NCI-H1092 treated with DMSO at 0.1 percent for 48 hours (cell line): Measurements from ENCODE around the gene SLC49A4.
A peak's percentile ranks its signal among the peaks of the same experiment; 100 is the strongest.

Experiments
- DNase-seq: peaks from one replicate; lab custom pipeline; 2025; lab: John Stamatoyannopoulos, UW

Gene SLC49A4

DNA sequence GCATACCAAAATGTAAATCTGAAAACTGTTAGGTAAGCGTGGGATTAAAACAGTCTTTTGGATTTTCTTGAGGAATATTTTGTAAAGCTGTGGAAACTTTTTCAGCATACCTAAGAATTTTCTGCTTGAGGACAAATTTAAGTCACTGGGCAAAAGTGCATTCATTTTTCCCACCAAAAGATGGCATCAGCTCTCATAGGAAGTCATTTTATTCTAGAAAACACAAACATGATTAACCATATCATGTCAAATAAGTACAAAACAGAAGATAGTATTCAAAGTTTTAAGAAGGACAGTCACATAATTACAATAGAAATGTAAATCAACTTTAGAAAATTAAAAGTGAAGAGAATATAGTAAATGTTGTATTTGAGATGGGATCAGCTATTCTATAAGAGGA lies 63.5 kb downstream of the SLC49A4 start:
- no peak for DNase-seq

DNA sequence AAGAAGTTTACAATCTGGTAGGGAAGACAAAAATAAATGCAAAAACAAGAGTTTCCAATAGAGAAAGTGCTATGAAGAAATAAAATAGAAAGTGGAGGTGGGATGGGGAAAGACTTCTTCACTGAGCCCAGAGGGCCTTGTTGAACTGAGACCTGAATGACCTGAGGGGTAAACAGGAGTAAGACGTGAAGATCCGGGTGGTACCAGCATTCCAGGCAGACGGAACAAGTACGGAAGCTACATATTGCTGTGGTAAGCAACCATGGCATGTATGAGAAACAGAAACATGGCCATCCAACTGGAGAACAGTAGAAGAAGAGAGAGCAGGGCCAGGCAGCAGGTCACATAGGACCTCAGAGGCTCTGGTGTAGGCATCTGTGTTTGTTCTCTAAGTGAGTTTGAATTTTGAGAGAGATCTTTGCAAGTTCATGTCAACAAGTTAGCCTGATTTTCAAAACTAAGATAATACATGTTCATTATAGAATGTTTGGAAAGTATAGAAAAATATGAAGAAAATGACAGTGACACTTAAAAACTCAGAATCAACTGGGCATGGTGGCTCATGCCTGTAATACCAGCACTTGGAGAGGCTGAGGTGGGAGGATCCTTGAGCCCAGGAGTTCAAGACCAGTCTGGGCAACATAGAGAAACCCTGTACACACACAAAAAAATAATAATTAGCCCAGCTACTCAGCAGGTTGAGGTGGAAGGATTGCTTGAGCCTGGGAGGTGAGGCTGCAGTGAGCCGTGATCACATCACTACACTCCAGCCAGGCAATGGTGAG lies 64.3 kb downstream of the SLC49A4 start:
- DNase-seq, result no peak

DNA sequence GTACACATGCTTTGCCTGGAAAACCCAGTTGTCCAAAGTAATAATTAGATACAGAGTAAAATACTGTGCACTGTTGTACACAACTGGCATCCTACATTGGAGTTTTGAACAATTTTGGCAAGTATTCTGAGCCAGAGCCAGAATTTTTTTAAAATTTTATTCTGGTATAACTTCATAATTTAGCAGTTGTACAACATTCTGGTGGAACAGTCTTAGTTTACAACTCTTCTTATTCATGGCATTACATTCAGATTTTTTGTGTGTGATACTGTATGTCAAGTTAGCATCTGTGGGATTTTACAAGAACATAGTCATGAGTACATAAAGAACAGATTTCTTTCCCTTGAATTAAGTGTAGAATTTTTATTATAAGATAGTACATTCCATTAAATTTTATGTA lies 67.5 kb downstream of the SLC49A4 start:
- no peak for DNase-seq

DNA sequence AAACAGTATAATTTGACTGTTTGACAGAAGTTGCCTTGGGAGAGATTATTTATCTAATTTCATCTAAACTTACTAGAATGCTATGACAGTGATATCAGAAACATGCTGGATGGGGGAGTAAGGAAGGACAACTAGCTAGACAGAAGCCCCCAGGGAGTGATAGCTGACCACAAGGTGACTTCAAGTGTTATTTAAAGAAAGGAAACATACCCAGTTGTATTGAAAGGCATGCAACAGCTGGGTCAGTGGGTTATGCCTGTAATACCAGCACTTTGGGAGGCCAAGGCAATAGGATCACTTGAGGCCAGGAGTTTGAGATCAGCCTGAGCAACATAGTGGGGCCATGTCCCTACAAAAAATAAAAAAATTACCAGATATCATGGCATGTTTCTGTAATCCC lies 69.6 kb downstream of the SLC49A4 start:
- no peak for DNase-seq

GRCh38 chr3:122868322-122868721 lies 73.5 kb downstream of the SLC49A4 start:
- DNase-seq, result no peak

- no peak for DNase-seq
These were observed 79.1 kb downstream of the SLC49A4 start for GRCh38 chr3:122873741-122874515.

GRCh38 chr3:122875547-122876127 lies 80.8 kb downstream of the SLC49A4 start:
- no peak for DNase-seq

DNA sequence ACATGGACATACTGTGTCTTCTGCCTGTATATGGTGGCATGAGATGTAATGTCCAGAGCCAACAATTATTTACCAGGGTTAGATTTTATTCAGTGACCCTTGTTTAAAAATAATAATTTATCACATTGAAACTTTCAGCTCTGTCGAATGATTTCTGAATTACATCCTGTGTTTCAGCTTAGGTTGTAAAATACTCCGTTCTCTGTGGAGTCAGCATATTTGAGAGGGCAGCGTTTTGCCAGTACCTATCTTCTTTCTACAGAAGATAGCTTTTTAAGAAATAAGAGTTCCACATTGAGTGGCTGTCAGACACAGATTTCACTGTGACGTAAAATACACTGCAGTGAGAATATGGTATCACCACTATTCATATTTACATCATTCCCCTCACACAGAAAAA lies 85.3 kb downstream of the SLC49A4 start:
- DNase-seq, result no peak

DNA sequence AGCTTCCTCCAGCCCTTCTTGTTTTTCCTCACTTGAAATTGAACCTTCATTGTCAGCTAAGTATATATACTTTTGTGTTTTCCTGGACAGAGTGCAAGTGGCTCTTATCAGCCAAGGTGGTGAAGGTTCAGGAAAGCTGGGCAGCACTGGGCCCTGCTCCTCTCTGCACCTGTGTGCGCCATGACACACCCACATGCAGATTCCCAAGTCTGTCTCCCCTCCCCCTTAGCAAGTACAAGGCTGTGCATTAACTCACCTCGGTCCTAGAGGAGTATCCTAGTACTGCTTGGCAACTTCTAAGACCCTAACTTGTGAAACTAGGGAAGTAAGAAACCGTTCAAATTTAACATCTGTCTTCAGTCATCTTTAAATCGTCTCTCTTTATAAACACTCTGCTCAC lies 85.8 kb downstream of the SLC49A4 start:
- DNase-seq, result no peak

GRCh38 chr3:122882361-122882947 lies 87.6 kb downstream of the SLC49A4 start:
- DNase-seq, result no peak

GRCh38 chr3:122886251-122886650 lies 91.4 kb downstream of the SLC49A4 start:
- no peak for DNase-seq

GRCh38 chr3:122886946-122887345 lies 92.1 kb downstream of the SLC49A4 start:
- no peak for DNase-seq

- no peak for DNase-seq
These were observed 95.3 kb downstream of the SLC49A4 start for GRCh38 chr3:122890077-122890719.

GRCh38 chr3:122890720-122891220 lies 95.9 kb downstream of the SLC49A4 start:
- no peak for DNase-seq

- DNase-seq, result peak; percentile 18
These were observed 97.5 kb downstream of the SLC49A4 start for GRCh38 chr3:122892118-122892960.

- DNase-seq, result no peak
These were observed 98.4 kb downstream of the SLC49A4 start for GRCh38 chr3:122893282-122893681.

DNA sequence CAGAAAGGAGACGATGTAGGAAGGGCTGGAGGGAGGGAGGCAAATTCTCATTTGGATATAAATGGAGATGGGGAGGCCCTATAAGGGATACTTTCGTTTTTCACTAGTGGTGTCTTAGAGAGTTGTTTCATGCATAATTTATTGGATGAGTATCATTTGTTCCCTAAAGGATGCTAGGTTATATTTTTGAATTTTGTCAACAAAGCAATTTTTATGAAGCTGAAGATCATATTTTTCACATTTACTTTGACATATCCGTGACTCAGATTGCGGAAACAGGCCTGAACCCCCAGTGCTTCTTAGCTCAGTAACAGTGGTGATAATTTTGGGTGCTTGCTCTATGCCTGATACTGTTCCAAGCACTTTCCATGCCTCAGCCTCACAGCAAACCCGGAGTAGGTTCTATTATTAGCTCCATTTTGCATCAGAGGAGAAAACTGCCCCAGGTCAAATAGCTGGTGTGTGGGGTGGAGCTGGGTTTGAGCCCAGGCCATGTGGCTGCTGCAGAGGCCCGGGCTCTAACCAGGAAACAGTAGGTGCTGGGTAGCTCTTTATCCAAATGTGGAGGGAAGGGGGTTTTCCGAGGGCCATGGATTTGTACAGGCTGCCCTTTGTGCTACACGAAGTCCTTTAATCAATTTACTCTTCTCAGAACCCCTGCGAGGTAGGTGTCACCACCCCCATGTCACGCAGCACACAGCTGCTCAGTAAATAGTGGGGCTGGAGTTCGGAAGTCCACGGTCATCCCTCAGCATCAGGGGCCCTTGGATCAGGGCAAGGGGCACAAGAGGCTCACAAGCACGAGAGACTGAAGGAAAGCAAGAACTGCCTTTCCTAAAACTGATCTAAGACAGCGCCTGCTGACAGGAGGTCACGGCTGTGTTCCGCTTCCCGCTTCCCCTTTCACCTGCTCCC lies 99.1 kb downstream of the SLC49A4 start:
- DNase-seq, result no peak

- no peak for DNase-seq
These were observed 103.4 kb downstream of the SLC49A4 start for GRCh38 chr3:122898298-122898697.

DNA sequence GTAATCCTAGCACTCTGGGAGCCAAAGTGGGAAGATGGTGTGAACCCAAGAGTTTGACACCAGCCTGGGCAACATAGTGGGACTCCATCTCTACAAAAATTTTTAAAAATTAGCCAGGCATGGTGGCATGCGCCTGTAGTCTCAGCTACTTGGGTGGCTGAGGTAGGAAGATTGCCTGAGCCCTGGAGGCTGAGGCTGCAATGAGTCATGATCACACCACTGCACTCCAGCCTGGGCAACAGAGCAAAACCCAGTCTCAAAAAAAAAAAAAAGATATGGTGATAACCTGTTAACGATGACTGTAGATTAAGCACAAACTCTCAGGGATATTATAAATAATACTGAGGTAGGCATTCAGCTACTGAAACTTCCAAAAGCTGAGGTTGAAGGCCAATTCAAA lies 107.5 kb downstream of the SLC49A4 start:
- no peak for DNase-seq

- DNase-seq, result no peak
These were observed 108.3 kb downstream of the SLC49A4 start for GRCh38 chr3:122903171-122903570.
